ENCODE measurements around the gene RANBP17.
A peak's percentile ranks its signal among the peaks of the same experiment; 100 is the strongest.

RANBP17 gene

GRCh38 chr5:171258737-171259415 is 397.1 kb downstream of the RANBP17 start:
- H3K9me3 ChIP-seq (ENCODE audit: control insufficient read depth, insufficient read depth, low read length): no peaks in the 10 kb centered on the region
- no peak overlapping the region for H3K4me3 ChIP-seq (ENCODE audit: low read length)
- H3K27me3 ChIP-seq (ENCODE audit: control insufficient read depth, insufficient read depth, low read length): no peaks in the 10 kb centered on the region
- DNase-seq (ENCODE audit: low read depth, low spot score): no peak
- no peak overlapping the region for H3K27ac ChIP-seq (ENCODE audit: low read length)
- no peaks in the 10 kb centered on the region for H3K4me1 ChIP-seq (ENCODE audit: control insufficient read depth, insufficient read depth, low read length)
- no CpG with 5 or more reads among the region's 1 CpG for WGBS (ENCODE audit: insufficient coverage, insufficient read length)
- H3K36me3 ChIP-seq (ENCODE audit: control insufficient read depth, insufficient read depth, low read length): no peaks in the 10 kb centered on the region

DNA sequence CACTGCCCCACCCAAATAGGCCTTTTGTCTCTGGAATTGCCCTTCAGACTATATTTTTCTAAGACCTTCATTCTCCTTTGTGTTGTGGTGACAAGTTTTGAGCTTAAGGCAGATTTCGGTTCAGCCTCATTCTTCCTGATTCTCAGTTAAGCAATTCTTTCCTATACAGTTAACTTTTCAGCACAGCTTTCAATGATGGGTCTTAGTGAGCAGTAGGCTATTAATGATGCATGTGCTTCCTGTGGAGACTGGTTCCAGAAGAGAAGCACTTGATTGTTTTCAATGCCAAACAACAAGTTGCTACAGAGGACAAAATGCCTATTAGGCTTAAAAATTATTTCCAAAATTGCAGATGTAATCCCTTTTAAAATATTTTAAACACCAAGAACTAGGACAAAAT is 399.5 kb downstream of the RANBP17 start:
- Histone ChIP-seq H3K36me3 (ENCODE audit: control insufficient read depth, insufficient read depth, low read length) (no peaks in the 10 kb centered on the region), H3K4me3 (ENCODE audit: low read length) (no peak overlapping the region), H3K9me3 (ENCODE audit: control insufficient read depth, insufficient read depth, low read length) (no peaks in the 10 kb centered on the region), H3K27ac (ENCODE audit: low read length) (no peak overlapping the region), H3K4me1 (ENCODE audit: control insufficient read depth, insufficient read depth, low read length) (no peaks in the 10 kb centered on the region), H3K27me3 (ENCODE audit: control insufficient read depth, insufficient read depth, low read length) (no peaks in the 10 kb centered on the region)
- no peak for DNase-seq (ENCODE audit: low read depth, low spot score)
- no CpG with 5 or more reads among the region's 1 CpG for WGBS (ENCODE audit: insufficient coverage, insufficient read length)

DNA sequence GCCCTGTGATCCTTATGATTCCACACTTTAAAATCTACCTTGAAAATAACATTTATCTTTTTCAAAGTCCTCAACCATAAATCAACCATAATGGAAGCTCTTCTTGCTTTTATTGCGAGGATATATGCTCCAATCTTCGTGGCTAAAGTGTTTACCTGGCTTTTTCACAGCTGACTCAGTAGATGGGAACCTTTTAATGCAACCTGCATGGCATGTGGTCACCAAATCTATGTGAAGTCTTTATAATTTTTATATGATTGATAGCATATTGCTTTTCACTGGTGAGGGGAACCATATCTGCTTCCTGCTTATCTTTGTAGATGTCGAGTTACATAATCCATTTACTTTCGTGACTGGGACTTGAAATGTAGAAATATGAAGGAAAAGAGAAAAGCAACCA is 400.1 kb downstream of the RANBP17 start:
- H3K4me1 ChIP-seq (ENCODE audit: control insufficient read depth, insufficient read depth, low read length): no peaks in the 10 kb centered on the region
- no peaks in the 10 kb centered on the region for H3K27me3 ChIP-seq (ENCODE audit: control insufficient read depth, insufficient read depth, low read length)
- DNase-seq (ENCODE audit: low read depth, low spot score): no peak
- no CpG with 5 or more reads among the region's 4 CpGs for WGBS (ENCODE audit: insufficient coverage, insufficient read length)
- no peak overlapping the region for H3K4me3 ChIP-seq (ENCODE audit: low read length)
- no peaks in the 10 kb centered on the region for H3K36me3 ChIP-seq (ENCODE audit: control insufficient read depth, insufficient read depth, low read length)
- no peak overlapping the region for H3K27ac ChIP-seq (ENCODE audit: low read length)
- H3K9me3 ChIP-seq (ENCODE audit: control insufficient read depth, insufficient read depth, low read length): no peaks in the 10 kb centered on the region

GRCh38 chr5:171263181-171263580 is 401.4 kb downstream of the RANBP17 start:
- Histone ChIP-seq H3K27ac (ENCODE audit: low read length) (no peak overlapping the region), H3K36me3 (ENCODE audit: control insufficient read depth, insufficient read depth, low read length) (no peaks in the 10 kb centered on the region), H3K9me3 (ENCODE audit: control insufficient read depth, insufficient read depth, low read length) (no peaks in the 10 kb centered on the region), H3K27me3 (ENCODE audit: control insufficient read depth, insufficient read depth, low read length) (no peaks in the 10 kb centered on the region), H3K4me3 (ENCODE audit: low read length) (no peak overlapping the region), H3K4me1 (ENCODE audit: control insufficient read depth, insufficient read depth, low read length) (no peaks in the 10 kb centered on the region)
- no peak for DNase-seq (ENCODE audit: low read depth, low spot score)

DNA sequence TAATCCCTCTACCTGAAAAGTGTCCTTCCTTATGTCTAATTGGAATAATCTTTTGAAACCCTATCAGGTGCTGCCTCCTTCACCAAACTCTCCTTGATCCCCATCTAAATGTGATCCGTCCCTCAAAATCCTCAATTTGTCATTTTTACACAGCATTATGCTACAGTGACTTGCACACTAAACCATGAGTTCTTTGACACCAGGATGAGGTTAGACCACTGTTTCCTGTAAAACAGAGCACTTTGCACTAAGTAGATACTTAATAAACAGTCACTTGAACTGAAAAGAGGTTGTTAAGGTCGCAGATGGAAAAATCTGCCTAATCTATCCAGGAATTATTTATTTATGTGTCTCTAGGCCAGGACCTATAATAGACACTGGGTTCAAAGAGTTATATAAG is 403.0 kb downstream of the RANBP17 start:
- no CpG with 5 or more reads among the region's 2 CpGs for WGBS (ENCODE audit: insufficient coverage, insufficient read length)
- Histone ChIP-seq H3K4me3 (ENCODE audit: low read length) (no peak overlapping the region), H3K9me3 (ENCODE audit: control insufficient read depth, insufficient read depth, low read length) (no peaks in the 10 kb centered on the region), H3K27me3 (ENCODE audit: control insufficient read depth, insufficient read depth, low read length) (no peaks in the 10 kb centered on the region), H3K36me3 (ENCODE audit: control insufficient read depth, insufficient read depth, low read length) (no peaks in the 10 kb centered on the region), H3K4me1 (ENCODE audit: control insufficient read depth, insufficient read depth, low read length) (no peaks in the 10 kb centered on the region), H3K27ac (ENCODE audit: low read length) (no peak overlapping the region)
- no peak for DNase-seq (ENCODE audit: low read depth, low spot score)

GRCh38 chr5:171268700-171269620 is 407.1 kb downstream of the RANBP17 start:
- no peaks in the 10 kb centered on the region for H3K36me3 ChIP-seq (ENCODE audit: control insufficient read depth, insufficient read depth, low read length)
- H3K9me3 ChIP-seq (ENCODE audit: control insufficient read depth, insufficient read depth, low read length): no peaks in the 10 kb centered on the region
- no peaks in the 10 kb centered on the region for H3K4me1 ChIP-seq (ENCODE audit: control insufficient read depth, insufficient read depth, low read length)
- H3K4me3 ChIP-seq (ENCODE audit: low read length): no peak overlapping the region
- WGBS (ENCODE audit: insufficient coverage, insufficient read length): no CpG with 5 or more reads among the region's 7 CpGs
- no peaks in the 10 kb centered on the region; the same call in 1 of the 2 replicates for H3K27me3 ChIP-seq (ENCODE audit: control insufficient read depth, insufficient read depth, low read length)
- no peak for DNase-seq (ENCODE audit: low read depth, low spot score)
- no peak overlapping the region for H3K27ac ChIP-seq (ENCODE audit: low read length)

DNA sequence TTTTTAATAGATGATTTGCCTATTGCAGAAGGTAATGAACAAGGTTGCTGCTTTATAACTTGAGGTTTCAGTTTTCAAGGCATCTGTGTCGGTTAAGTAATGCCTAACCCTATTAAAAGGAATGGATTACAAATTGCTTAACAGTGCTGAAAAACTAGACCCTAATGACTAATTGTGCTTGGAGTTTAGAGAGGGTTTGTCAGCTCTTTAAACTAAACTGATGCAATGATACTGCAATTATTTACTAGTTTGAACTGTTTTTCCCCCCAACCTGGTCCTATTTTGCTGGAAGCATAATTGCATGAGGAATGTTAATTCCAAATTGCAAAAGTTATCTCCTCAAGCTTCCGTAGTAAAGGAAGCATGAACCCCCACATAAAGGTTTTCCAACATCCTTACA is 407.9 kb downstream of the RANBP17 start:
- Histone ChIP-seq H3K27ac (ENCODE audit: low read length) (no peak overlapping the region), H3K4me3 (ENCODE audit: low read length) (no peak overlapping the region), H3K9me3 (ENCODE audit: control insufficient read depth, insufficient read depth, low read length) (no peaks in the 10 kb centered on the region), H3K27me3 (ENCODE audit: control insufficient read depth, insufficient read depth, low read length) (no peaks in the 10 kb centered on the region; the same call in 1 of the 2 replicates), H3K36me3 (ENCODE audit: control insufficient read depth, insufficient read depth, low read length) (no peaks in the 10 kb centered on the region), H3K4me1 (ENCODE audit: control insufficient read depth, insufficient read depth, low read length) (no peaks in the 10 kb centered on the region)
- WGBS (ENCODE audit: insufficient coverage, insufficient read length): no CpG with 5 or more reads among the region's 2 CpGs
- no peak for DNase-seq (ENCODE audit: low read depth, low spot score)

DNA sequence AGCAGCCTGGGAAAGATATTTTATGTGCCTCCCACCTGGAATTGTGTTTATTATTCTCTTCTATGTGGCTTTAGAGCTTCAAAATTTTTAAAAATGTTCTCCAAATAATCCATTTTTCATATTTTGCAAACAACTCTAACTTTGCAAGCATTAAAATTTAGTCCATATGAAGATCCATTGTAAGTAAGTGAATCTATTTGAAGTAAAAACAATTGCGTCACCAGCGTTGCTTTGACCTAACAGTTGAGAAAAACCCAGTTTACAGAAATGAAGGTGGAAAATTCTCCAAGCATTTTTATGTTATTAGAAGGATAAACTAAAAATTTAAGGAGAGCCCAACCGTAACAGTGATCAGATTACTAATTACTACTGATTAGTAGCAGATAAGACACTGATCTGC is 408.3 kb downstream of the RANBP17 start:
- no peak overlapping the region for H3K27ac ChIP-seq (ENCODE audit: low read length)
- H3K4me3 ChIP-seq (ENCODE audit: low read length): no peak overlapping the region
- WGBS (ENCODE audit: insufficient coverage, insufficient read length): no CpG with 5 or more reads among the region's 3 CpGs
- no peak for DNase-seq (ENCODE audit: low read depth, low spot score)
- H3K4me1 ChIP-seq (ENCODE audit: control insufficient read depth, insufficient read depth, low read length): no peaks in the 10 kb centered on the region
- no peaks in the 10 kb centered on the region; the same call in 1 of the 2 replicates for H3K27me3 ChIP-seq (ENCODE audit: control insufficient read depth, insufficient read depth, low read length)
- H3K36me3 ChIP-seq (ENCODE audit: control insufficient read depth, insufficient read depth, low read length): no peaks in the 10 kb centered on the region
- H3K9me3 ChIP-seq (ENCODE audit: control insufficient read depth, insufficient read depth, low read length): no peaks in the 10 kb centered on the region

DNA sequence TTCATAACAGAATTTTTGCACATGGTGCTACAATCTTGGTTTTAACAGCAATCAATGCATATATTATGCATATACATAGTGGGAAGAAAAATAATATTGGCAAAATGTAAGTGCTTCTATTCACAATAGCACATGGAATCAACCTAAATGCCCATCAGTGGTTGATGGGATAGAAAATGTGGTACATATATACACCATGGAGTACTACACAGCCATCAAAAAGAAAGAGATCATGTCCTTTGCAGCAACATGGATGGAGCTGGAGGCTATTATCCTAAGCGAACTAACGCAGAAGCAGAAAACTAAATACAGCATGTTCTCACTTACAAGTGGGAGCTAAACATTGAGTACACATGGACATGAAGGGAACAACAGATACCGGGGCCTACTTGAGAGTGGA is 410.0 kb downstream of the RANBP17 start:
- WGBS (ENCODE audit: insufficient coverage, insufficient read length): no CpG with 5 or more reads among the region's 3 CpGs
- Histone ChIP-seq H3K27ac (ENCODE audit: low read length) (no peak overlapping the region), H3K4me3 (ENCODE audit: low read length) (no peak overlapping the region), H3K27me3 (ENCODE audit: control insufficient read depth, insufficient read depth, low read length) (no peaks in the 10 kb centered on the region; the same call in none of the 2 replicates), H3K9me3 (ENCODE audit: control insufficient read depth, insufficient read depth, low read length) (no peaks in the 10 kb centered on the region), H3K4me1 (ENCODE audit: control insufficient read depth, insufficient read depth, low read length) (peaks cover 1% of the 10 kb centered on the region; the same call in 1 of the 2 replicates), H3K36me3 (ENCODE audit: control insufficient read depth, insufficient read depth, low read length) (no peaks in the 10 kb centered on the region)
- DNase-seq (ENCODE audit: low read depth, low spot score): no peak

GRCh38 chr5:171272996-171273970 is 411.5 kb downstream of the RANBP17 start:
- Histone ChIP-seq H3K4me3 (ENCODE audit: low read length) (no peak overlapping the region), H3K27ac (ENCODE audit: low read length) (no peak overlapping the region), H3K27me3 (ENCODE audit: control insufficient read depth, insufficient read depth, low read length) (no peaks in the 10 kb centered on the region; the same call in none of the 2 replicates), H3K9me3 (ENCODE audit: control insufficient read depth, insufficient read depth, low read length) (no peaks in the 10 kb centered on the region), H3K36me3 (ENCODE audit: control insufficient read depth, insufficient read depth, low read length) (no peaks in the 10 kb centered on the region), H3K4me1 (ENCODE audit: control insufficient read depth, insufficient read depth, low read length) (peaks cover 1% of the 10 kb centered on the region; the same call in 1 of the 2 replicates)
- no CpG with 5 or more reads among the region's 2 CpGs for WGBS (ENCODE audit: insufficient coverage, insufficient read length)
- DNase-seq (ENCODE audit: low read depth, low spot score): peak; percentile 27
